ENCODE data around the gene FHL2. TPM values are rescaled to one million over a fixed set of nuclear protein-coding genes. Genes with fewer than 3 reads are reported as not detected.

Gene FHL2
- total and polyA plus RNA-seq, 2 of the 13 experiments (the other 11 are each of a cell fraction or from before 2014, with no cell fraction given): 1.9 to 74.8 TPM

- FAIRE-seq (no peak), ATAC-seq (no peak), DNase-seq (ENCODE audit: low spot score) (no peak)
- peaks cover 0 to 28% of the 10 kb centered on the region in 2 experiments; a peak in 3 of 5 replicates for H3K36me3 ChIP-seq (replicated peaks in 1 of 2; ENCODE audit: control insufficient read depth in 1 of 2, insufficient read depth in 2 of 2, low read length in 2 of 2)
- TF ChIP-seq NCOA5 (CRISPR knock-in tag; IDR thresholded peaks at IDR 0.05) (no peak), REST (IDR thresholded peaks at IDR 0.05; ENCODE audit: borderline replicate concordance in 1 of 2, low read depth in 1 of 2, low read length in 2 of 2) (no peak), TARDBP (CRISPR knock-in tag; IDR thresholded peaks at IDR 0.05) (no peak)
- TF ChIP-seq, protein P1, sequence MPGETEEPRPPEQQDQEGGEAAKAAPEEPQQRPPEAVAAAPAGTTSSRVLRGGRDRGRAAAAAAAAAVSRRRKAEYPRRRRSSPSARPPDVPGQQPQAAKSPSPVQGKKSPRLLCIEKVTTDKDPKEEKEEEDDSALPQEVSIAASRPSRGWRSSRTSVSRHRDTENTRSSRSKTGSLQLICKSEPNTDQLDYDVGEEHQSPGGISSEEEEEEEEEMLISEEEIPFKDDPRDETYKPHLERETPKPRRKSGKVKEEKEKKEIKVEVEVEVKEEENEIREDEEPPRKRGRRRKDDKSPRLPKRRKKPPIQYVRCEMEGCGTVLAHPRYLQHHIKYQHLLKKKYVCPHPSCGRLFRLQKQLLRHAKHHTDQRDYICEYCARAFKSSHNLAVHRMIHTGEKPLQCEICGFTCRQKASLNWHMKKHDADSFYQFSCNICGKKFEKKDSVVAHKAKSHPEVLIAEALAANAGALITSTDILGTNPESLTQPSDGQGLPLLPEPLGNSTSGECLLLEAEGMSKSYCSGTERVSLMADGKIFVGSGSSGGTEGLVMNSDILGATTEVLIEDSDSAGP (CRISPR knock-in tag; IDR thresholded peaks at IDR 0.05; ENCODE audit: borderline replicate concordance): no peak
- H3K79me2 ChIP-seq (ENCODE audit: insufficient read depth, low read length): no peaks in the 10 kb centered on the region
- H4K20me1 ChIP-seq (ENCODE audit: insufficient read depth, low read length): no peaks in the 10 kb centered on the region; the same call in 1 of the 2 replicates
- peaks cover 16% of the 10 kb centered on the region for H3K4me1 ChIP-seq (ENCODE audit: insufficient read depth, low read length)
- POLR2A ChIA-PET: no interaction called here
- no peaks in the 10 kb centered on the region for H3K9me3 ChIP-seq (ENCODE audit: low read length)
- CTCF ChIA-PET (ENCODE audit: low intra/inter-chr PET ratio, low total read pairs): interaction anchor here (1.0 to 3.4 kb wide), 2 partner anchors 148 to 174 kb away, joined by 3 to 78 read pairs; no protein-coding TSS in a partner anchor
- H3K4me2 ChIP-seq (ENCODE audit: low read depth, low read length): no peak overlapping the region
- no TSS peak for BruUV-seq (replicated peaks)
- H3K27ac ChIP-seq (ENCODE audit: extremely low read length, insufficient read depth, low read length): no peak overlapping the region
- intact Hi-C loops (cut with micrococcal nuclease; ENCODE audit: unreplicated experiment) (no loop called here), in situ Hi-C loops (cut with HindIII; ENCODE audit: extremely low pct_ligation_motif_present, low pct_unique_long_range_greater_than_20kb) (loop anchor here (5.0 kb wide), 2 partner anchors 40 to 145 kb away; no protein-coding TSS in a partner anchor)
- no peak overlapping the region for H3K9ac ChIP-seq (ENCODE audit: insufficient read depth, low read depth, low read length)
- WGBS (ENCODE audit: low lambda C conversion rate): 73% methylated on average over 4 of the region's 4 CpGs
- no peak overlapping the region for H2AFZ ChIP-seq (ENCODE audit: low read length)
- H3K27me3 ChIP-seq (ENCODE audit: control insufficient read depth in 1 of 2, insufficient read depth in 2 of 2, low read length in 2 of 2): no peaks in the 10 kb centered on the region
- H3K4me3 ChIP-seq (replicated peaks in 1 of 3; ENCODE audit: insufficient read depth in 1 of 3, low read depth in 2 of 3, low read length in 3 of 3): no peak overlapping the region
Measured at GRCh38 chr2:105371810-105372209, 27.0 kb downstream of the FHL2 start.

Data from HepG2 (cell line).